Measurements from ENCODE around the gene TTLL11.

TTLL11 gene

DNA sequence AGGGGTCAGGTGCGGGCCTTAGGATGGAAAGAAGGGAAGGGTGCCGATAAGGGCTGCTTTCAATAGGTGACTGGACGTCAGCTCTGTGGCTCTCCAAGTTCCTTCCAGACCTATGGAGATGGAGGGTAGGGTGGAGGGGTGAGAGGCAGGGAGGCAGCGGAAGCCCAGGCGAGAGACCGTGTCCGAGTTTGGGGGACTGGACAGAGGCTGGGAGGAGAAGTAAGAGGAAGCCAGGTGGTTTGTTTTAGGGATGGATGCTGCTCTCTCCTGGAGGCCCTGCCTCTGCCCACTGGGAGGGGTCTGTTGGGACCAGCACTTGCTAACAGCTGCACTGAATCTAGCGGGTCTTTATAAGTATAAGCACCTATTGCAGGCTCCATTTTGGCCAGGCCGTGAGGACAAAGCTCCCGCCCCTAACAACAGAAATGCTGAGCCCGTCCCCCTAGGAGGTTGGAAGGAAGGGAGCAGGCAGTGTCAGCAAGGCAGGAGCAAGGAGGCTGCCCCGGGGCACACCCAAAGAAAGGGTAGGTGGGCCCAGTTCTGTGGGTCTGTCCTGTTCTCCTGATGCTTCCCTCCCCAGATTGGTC, 274.2 kb downstream of the TTLL11 start:
- CTCF ChIA-PET, result no interaction called here
- no peak for DNase-seq (ENCODE audit: low spot score)
- H3K27ac ChIP-seq, result no peak overlapping the region
- POLR2A ChIA-PET (ENCODE audit: low non-redundant PET), result no interaction called here
- TF ChIP-seq, protein P1, sequence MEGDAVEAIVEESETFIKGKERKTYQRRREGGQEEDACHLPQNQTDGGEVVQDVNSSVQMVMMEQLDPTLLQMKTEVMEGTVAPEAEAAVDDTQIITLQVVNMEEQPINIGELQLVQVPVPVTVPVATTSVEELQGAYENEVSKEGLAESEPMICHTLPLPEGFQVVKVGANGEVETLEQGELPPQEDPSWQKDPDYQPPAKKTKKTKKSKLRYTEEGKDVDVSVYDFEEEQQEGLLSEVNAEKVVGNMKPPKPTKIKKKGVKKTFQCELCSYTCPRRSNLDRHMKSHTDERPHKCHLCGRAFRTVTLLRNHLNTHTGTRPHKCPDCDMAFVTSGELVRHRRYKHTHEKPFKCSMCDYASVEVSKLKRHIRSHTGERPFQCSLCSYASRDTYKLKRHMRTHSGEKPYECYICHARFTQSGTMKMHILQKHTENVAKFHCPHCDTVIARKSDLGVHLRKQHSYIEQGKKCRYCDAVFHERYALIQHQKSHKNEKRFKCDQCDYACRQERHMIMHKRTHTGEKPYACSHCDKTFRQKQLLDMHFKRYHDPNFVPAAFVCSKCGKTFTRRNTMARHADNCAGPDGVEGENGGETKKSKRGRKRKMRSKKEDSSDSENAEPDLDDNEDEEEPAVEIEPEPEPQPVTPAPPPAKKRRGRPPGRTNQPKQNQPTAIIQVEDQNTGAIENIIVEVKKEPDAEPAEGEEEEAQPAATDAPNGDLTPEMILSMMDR (conservative IDR thresholded peaks at IDR 0.05; ENCODE audit: low read depth), result no peak

DNA sequence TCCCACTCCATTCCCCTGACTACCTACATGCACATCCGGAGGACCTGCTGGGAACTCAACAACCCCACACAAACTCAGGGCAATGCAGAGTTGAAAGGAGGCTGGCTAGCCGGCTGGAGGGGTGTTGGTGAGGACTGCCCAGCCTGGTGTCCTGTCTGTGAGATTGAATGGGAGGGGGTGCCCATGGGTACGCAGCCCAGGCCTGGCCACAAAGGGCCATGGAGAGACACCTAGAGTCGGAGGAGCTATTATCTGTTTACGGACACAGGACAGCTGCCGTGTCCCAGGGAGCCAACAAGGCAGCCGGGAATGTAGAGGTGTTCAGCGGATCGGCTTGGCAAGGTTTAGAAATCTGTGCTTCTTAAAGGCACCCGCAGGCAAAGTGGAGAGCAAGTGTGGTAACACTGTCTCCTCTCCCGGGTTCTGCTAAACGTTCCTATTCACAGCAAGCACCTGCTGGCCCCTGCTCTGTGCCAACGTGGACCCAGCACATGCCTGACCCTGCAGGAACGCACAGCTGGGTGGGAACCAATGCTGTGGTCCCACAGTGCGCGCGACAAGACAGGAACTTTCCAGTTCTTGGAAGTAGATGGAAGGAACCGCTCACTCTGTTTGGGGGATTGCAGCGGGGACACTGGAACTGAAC, 275.0 kb downstream of the TTLL11 start:
- TF ChIP-seq, protein P1 (conservative IDR thresholded peaks at IDR 0.05; ENCODE audit: low read depth), result no peak
- no peak for DNase-seq (ENCODE audit: low spot score)
- POLR2A ChIA-PET (ENCODE audit: low non-redundant PET), result no interaction called here

DNA sequence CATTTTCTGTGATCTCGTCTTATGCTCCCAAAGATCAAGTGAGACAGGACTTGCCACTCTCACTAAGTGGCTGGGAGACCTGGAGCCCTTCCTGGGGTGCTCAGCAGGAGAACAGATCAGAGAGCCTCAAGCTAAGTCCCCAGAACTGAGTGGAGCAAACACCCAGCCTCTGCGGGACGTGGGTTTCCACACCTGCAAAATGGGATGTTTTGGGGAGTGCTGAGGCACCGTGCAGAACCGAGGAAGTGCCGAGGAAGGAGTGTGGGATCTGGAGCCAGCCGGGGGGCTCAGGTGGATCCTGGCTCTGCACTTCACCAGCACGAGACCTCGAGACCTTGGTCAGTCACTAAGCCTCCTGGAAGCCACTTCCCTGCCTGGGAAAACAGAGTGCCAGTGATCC, 275.6 kb downstream of the TTLL11 start:
- TF ChIP-seq, protein P1 (conservative IDR thresholded peaks at IDR 0.05; ENCODE audit: low read depth), result no peak
- ChIA-PET CTCF (no interaction called here), POLR2A (ENCODE audit: low non-redundant PET) (interaction anchor here (0.5 kb wide), 1 partner anchor 175 kb away, joined by 4 read pairs; no protein-coding TSS in a partner anchor)
- DNase-seq (ENCODE audit: low spot score), result no peak
- no peak overlapping the region for H3K27ac ChIP-seq

More for the DNA sequence above, 275.0 kb downstream of the TTLL11 start:
- no peak overlapping the region for H3K27ac ChIP-seq
- CTCF ChIA-PET, result no interaction called here

DNA sequence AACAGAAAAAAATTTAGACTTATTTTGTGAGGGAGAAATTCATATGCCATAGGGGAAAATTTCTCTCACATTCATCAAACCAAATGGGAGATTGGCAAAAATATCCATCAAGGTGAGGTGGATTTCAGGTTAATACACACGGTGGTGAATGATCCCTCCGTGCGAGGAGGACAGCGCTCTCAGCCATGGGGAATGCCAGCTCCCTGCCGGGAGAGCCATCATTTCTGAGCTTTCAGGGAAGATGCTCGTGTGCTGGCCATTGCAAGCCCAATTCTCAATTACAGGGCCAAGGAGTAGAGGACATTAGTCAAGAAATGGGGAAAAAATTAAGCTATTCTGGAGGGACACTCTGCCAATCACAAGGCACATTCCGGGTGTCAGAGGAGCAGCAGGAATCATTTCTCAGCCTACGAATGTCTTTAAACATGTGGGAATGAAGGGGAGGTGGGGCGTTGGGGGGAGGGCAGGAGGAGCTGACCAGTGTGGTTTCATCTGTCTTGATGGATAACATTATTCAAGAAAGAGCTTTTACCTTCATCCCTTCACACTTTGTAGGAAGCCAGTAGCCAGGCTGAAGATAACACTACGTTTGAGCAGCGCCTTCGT, 276.2 kb downstream of the TTLL11 start:
- CTCF ChIA-PET, result interaction anchor here (0.6 kb wide), 1 partner anchor 32 kb away, joined by 7 read pairs; no protein-coding TSS in a partner anchor
- TF ChIP-seq, protein P1 (conservative IDR thresholded peaks at IDR 0.05; ENCODE audit: low read depth), result no peak

DNA sequence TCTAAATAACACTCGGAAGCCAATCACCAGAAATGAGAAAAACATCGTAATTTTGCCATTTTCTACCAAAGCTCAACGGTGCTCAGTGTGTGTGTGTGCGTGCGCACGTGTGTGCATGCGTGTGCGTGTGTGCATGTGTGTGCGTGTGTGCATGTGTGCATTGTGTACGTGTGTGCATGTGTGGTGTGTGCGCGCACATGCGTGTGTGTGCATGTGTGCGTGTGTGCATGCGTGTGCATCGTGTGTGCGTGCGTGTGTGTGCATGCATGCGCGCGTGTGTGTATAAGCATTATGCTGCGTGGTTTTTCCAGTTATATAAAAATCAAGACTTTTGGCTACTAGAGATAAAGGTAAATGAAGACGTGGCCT, 276.7 kb downstream of the TTLL11 start:
- DNase-seq (ENCODE audit: low spot score), result no peak
- no peak overlapping the region for H3K27ac ChIP-seq
- ChIA-PET POLR2A (ENCODE audit: low non-redundant PET) (no interaction called here), CTCF (interaction anchor here (0.6 kb wide), 1 partner anchor 31 kb away, joined by 7 read pairs; no protein-coding TSS in a partner anchor)
- TF ChIP-seq, protein P1 (conservative IDR thresholded peaks at IDR 0.05; ENCODE audit: low read depth), result no peak

More for the DNA sequence above, 276.2 kb downstream of the TTLL11 start:
- no peak overlapping the region for H3K27ac ChIP-seq
- POLR2A ChIA-PET (ENCODE audit: low non-redundant PET), result interaction anchor here (0.5 kb wide), 1 partner anchor 175 kb away, joined by 4 read pairs; no protein-coding TSS in a partner anchor
- DNase-seq (ENCODE audit: low spot score), result no peak

DNA sequence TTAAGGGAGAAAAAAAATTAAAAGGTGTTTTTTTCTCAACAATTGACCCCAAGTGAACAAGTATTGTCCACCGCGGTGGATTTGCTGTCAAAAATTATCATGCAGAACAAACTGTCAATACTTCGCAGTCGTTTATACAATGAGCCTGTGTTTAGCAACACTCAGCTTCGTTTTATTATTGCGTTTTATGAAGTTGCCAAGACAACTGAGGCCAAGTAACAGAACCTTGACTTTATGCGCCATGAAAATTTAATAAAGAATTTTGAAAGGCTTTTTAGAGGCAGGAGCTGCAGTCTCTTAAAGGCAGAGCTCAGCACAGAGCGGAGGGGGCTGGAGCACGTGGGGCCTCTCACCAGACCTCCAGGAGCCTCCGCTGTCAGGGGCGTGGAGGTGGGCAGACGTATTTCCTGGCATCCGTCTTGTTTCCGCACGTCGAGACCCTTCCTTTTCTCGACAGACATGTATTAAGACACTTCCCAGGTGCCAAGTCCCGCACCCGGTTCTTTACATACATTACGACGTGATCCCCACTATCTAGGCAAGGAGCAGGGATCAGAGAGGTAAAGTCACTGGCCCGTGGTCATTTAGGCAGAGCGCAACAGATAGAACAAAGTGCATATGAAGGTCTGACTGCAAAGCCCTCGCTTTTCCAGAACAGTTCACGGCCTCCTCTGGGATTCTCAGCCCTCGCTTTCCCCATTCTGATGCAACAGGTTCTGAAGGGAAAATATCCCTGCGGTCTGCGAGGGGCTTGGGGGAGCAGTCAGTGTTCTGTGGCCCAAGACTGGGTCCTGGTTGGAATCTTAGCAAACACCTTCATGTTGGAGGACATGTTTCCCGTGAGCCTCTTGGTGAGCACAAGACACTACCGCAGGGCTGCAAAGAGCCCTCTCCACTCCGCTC, 277.3 kb downstream of the TTLL11 start:
- CTCF ChIA-PET, result no interaction called here
- POLR2A ChIA-PET (ENCODE audit: low non-redundant PET), result no interaction called here

More for the DNA sequence above, 277.3 kb downstream of the TTLL11 start:
- TF ChIP-seq, protein P1 (conservative IDR thresholded peaks at IDR 0.05; ENCODE audit: low read depth), result no peak
- no peak overlapping the region for H3K27ac ChIP-seq
- no peak for DNase-seq (ENCODE audit: low spot score)

Data from RWPE1 (cell line).